ENCODE measurements around the gene LPCAT1. TPM values are rescaled to one million over a fixed set of nuclear protein-coding genes. Genes with fewer than 3 reads are reported as not detected.

LPCAT1 gene
- total RNA-seq, 1 experiment from 2014 or later = 75.0 TPM

DNA sequence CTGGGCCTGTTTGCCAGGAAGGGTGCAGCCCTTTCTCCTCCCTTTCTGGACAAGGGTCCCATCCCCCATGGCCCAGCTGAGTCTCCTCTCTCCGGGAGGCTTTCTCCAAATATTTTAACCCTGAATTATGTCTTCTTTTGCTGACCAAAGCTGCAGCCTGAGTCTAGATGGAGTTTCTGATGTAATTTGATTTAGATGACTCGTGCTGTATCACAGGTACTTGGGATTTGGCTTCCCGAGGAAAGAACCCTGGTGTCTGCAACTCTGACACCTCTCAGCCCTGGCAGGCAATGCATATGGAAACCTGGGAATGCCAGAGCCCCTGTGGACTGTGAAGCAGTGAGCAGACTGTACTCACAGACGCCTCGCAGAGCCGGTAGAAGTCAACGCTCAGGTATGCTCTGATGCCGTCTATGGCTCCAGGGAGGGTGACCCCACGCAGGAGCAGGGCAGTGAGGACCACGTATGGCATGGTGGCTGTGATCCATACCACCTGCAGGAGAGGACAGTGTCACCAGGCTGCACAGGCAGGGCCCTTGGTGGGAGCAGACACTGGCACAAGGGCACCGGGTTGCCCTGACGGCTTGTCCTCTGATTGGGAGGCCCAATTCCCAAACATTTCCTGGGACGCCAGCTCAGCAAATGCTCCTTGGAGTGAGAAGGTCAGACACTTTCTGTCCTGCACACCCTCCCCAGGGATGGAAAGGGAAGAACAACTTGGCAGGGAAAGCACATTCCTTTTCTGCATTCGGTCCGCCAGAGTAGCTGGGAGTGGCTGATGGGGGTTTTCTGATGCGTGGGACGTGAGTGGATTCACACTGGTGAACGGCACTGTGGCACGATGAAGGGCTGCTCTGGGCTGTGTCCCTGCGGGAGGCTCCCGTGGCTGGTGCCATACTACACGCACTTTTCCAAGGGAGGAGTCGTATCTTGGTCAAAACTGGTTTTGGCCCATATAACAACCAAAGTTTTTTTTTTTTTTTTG lies 103.3 kb downstream of the LPCAT1 start:
- H3K27me3 ChIP-seq (ENCODE audit: insufficient read depth, low read length) = no peaks in the 10 kb centered on the region
- CTCF ChIA-PET = no interaction called here
- no peak overlapping the region for H3K9ac ChIP-seq (ENCODE audit: low read length)
- H2AFZ ChIP-seq (ENCODE audit: low read depth, low read length, poor library complexity, severe bottlenecking) = no peak overlapping the region
- POLR2A ChIA-PET = no interaction called here
- H4K20me1 ChIP-seq (ENCODE audit: insufficient read depth) = no peaks in the 10 kb centered on the region
- no peak overlapping the region for H3K4me3 ChIP-seq (replicated peaks in 1 of 2; ENCODE audit: low read depth in 1 of 2, low read length in 2 of 2)
- RAD21 ChIA-PET (ENCODE audit: low non-redundant PET in 1 of 2, low total read pairs in 2 of 2, uncharacterized antibody in 2 of 2, unreplicated experiment in 2 of 2) = no interaction called here
- intact Hi-C loops (cut with micrococcal nuclease) = no loop called here
- no peaks in the 10 kb centered on the region for H3K9me2 ChIP-seq (ENCODE audit: insufficient read depth)
- H3K4me2 ChIP-seq (ENCODE audit: low read length) = no peak overlapping the region
- H3K4me1 ChIP-seq (ENCODE audit: control insufficient read depth in 1 of 2, insufficient read depth in 2 of 2, low read length in 2 of 2) = no peaks in the 10 kb centered on the region
- no peaks in the 10 kb centered on the region for H3K9me3 ChIP-seq (ENCODE audit: control insufficient read depth in 1 of 2, insufficient read depth in 1 of 2, low read depth in 1 of 2, low read length in 2 of 2)
- H3K79me2 ChIP-seq (ENCODE audit: insufficient read depth, low read length) = no peaks in the 10 kb centered on the region
- no peaks in the 10 kb centered on the region for H3K36me3 ChIP-seq (ENCODE audit: control insufficient read depth in 1 of 2, insufficient read depth in 2 of 2, low read length in 2 of 2)
- DNase-seq (ENCODE audit: low read depth, low spot score) (no peak), ATAC-seq (no peak)
- no TSS peak for BruUV-seq (replicated peaks)
- TF ChIP-seq CEBPB (IDR thresholded peaks at IDR 0.05; ENCODE audit: low read depth) = no peak
- TF ChIP-seq, protein P1, sequence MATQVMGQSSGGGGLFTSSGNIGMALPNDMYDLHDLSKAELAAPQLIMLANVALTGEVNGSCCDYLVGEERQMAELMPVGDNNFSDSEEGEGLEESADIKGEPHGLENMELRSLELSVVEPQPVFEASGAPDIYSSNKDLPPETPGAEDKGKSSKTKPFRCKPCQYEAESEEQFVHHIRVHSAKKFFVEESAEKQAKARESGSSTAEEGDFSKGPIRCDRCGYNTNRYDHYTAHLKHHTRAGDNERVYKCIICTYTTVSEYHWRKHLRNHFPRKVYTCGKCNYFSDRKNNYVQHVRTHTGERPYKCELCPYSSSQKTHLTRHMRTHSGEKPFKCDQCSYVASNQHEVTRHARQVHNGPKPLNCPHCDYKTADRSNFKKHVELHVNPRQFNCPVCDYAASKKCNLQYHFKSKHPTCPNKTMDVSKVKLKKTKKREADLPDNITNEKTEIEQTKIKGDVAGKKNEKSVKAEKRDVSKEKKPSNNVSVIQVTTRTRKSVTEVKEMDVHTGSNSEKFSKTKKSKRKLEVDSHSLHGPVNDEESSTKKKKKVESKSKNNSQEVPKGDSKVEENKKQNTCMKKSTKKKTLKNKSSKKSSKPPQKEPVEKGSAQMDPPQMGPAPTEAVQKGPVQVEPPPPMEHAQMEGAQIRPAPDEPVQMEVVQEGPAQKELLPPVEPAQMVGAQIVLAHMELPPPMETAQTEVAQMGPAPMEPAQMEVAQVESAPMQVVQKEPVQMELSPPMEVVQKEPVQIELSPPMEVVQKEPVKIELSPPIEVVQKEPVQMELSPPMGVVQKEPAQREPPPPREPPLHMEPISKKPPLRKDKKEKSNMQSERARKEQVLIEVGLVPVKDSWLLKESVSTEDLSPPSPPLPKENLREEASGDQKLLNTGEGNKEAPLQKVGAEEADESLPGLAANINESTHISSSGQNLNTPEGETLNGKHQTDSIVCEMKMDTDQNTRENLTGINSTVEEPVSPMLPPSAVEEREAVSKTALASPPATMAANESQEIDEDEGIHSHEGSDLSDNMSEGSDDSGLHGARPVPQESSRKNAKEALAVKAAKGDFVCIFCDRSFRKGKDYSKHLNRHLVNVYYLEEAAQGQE (IDR thresholded peaks at IDR 0.05; ENCODE audit: low read depth) = no peak
- TF ChIP-seq FOSL1 (IDR thresholded peaks at IDR 0.05; ENCODE audit: low read depth) = no peak
- no peak for TF ChIP-seq EZH2 (IDR thresholded peaks at IDR 0.05)
- TF ChIP-seq SP1 (IDR thresholded peaks at IDR 0.05; ENCODE audit: low read depth) = no peak
- TF ChIP-seq SRF (IDR thresholded peaks at IDR 0.05; ENCODE audit: low read depth) = no peak
- no peak for TF ChIP-seq POLR2A (IDR thresholded peaks at IDR 0.05; ENCODE audit: borderline replicate concordance, extremely low read depth, insufficient read depth, insufficient read length)
- no peak for TF ChIP-seq EGR1 (IDR thresholded peaks at IDR 0.05; ENCODE audit: low read depth)
- TF ChIP-seq ZFX (IDR thresholded peaks at IDR 0.05) = no peak
- TF ChIP-seq MAX (IDR thresholded peaks at IDR 0.05) = no peak
- TF ChIP-seq, protein P2, sequence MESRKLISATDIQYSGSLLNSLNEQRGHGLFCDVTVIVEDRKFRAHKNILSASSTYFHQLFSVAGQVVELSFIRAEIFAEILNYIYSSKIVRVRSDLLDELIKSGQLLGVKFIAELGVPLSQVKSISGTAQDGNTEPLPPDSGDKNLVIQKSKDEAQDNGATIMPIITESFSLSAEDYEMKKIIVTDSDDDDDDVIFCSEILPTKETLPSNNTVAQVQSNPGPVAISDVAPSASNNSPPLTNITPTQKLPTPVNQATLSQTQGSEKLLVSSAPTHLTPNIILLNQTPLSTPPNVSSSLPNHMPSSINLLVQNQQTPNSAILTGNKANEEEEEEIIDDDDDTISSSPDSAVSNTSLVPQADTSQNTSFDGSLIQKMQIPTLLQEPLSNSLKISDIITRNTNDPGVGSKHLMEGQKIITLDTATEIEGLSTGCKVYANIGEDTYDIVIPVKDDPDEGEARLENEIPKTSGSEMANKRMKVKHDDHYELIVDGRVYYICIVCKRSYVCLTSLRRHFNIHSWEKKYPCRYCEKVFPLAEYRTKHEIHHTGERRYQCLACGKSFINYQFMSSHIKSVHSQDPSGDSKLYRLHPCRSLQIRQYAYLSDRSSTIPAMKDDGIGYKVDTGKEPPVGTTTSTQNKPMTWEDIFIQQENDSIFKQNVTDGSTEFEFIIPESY (IDR thresholded peaks at IDR 0.05; ENCODE audit: extremely low read depth, insufficient replicate concordance, low read length) = no peak
- no peak for TF ChIP-seq JUND (IDR thresholded peaks at IDR 0.05)
- no peak for TF ChIP-seq ATF3 (IDR thresholded peaks at IDR 0.05)
- TF ChIP-seq, protein P3, sequence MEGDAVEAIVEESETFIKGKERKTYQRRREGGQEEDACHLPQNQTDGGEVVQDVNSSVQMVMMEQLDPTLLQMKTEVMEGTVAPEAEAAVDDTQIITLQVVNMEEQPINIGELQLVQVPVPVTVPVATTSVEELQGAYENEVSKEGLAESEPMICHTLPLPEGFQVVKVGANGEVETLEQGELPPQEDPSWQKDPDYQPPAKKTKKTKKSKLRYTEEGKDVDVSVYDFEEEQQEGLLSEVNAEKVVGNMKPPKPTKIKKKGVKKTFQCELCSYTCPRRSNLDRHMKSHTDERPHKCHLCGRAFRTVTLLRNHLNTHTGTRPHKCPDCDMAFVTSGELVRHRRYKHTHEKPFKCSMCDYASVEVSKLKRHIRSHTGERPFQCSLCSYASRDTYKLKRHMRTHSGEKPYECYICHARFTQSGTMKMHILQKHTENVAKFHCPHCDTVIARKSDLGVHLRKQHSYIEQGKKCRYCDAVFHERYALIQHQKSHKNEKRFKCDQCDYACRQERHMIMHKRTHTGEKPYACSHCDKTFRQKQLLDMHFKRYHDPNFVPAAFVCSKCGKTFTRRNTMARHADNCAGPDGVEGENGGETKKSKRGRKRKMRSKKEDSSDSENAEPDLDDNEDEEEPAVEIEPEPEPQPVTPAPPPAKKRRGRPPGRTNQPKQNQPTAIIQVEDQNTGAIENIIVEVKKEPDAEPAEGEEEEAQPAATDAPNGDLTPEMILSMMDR (IDR thresholded peaks at IDR 0.05 in 2 of 3, conservative IDR thresholded peaks at IDR 0.05 in 1 of 3; ENCODE audit: borderline replicate concordance in 1 of 3, insufficient read depth in 1 of 3, low read depth in 2 of 3, low read length in 2 of 3) = no peak
- no peak for TF ChIP-seq CBX3 (IDR thresholded peaks at IDR 0.05; ENCODE audit: low read depth)
- TF ChIP-seq YY1 (IDR thresholded peaks at IDR 0.05; ENCODE audit: extremely low read depth, insufficient replicate concordance, low read depth, low read length) = no peak
- no peak for TF ChIP-seq RAD21 (IDR thresholded peaks at IDR 0.05; ENCODE audit: low read depth)
- no peak overlapping the region for H3K27ac ChIP-seq (ENCODE audit: low read depth, low read length)

All from HCT116 (cell line).